Measurements from ENCODE around the gene SPATA20. TPM values are rescaled to one million over a fixed set of nuclear protein-coding genes. Genes with fewer than 3 reads are reported as not detected.

The SPATA20 gene
- total RNA-seq, 4 donors from 2014 or later, result 42.8 to 65.1 (median 49.4) TPM

- ATAC-seq (ENCODE audit: low FRiP score) (no peak), DNase-seq (ENCODE audit: low spot score) (no peak)
- no peak for TF ChIP-seq CTCF (IDR thresholded peaks at IDR 0.05)
Measured at GRCh38 chr17:50520483-50520882, 26.5 kb upstream of the SPATA20 start.

DNA sequence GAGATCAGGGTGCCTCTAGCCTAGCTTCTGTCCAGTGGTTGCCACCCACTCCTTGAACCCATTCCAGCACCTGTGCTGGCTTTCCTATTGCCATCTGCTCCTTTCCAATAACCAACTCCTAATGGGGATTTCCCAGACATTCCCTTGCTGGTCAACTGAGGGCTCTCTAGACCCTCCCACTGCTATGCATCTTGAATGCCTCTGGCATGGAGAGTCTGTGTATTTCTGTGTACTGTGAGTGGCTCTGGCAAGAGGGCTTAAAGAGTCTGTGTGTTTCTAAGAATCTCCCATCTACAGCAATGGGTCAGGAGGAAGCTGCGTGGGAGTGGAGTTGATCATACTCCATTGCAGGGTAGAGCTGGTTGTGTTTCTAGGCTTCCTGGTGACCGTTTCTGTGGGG, 25.5 kb upstream of the SPATA20 start:
- DNase-seq (ENCODE audit: low spot score) (no peak), ATAC-seq (ENCODE audit: low FRiP score) (no peak)
- no peak for TF ChIP-seq CTCF (IDR thresholded peaks at IDR 0.05)

GRCh38 chr17:50522766-50523165, 24.2 kb upstream of the SPATA20 start:
- ATAC-seq (ENCODE audit: low FRiP score) (no peak), DNase-seq (ENCODE audit: low spot score) (no peak)
- TF ChIP-seq CTCF (IDR thresholded peaks at IDR 0.05), result no peak

GRCh38 chr17:50523208-50523607, 23.8 kb upstream of the SPATA20 start:
- ATAC-seq (ENCODE audit: low FRiP score) (no peak), DNase-seq (ENCODE audit: low spot score) (no peak)
- no peak for TF ChIP-seq CTCF (IDR thresholded peaks at IDR 0.05)

DNA sequence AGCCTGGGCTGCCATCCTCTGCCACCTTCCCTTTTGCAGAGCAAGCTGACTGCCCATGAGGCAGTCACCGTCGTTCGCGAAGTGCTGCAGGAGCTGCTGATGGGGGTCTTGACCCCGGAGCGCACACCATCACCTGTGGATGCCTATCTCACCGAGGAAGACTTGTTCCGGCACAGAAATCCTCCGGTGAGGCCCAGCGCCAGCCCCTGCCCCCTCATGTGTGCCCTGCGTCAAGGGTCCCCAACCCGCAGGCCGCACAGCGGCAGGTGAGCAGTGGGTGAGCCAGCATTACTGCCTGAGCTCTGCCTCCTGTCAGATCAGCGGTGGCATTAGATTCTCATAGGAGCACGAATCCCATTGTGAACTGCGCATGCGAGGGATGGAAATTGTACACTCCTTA, 22.1 kb upstream of the SPATA20 start:
- TF ChIP-seq CTCF (IDR thresholded peaks at IDR 0.05), result no peak
- no peak for ATAC-seq (ENCODE audit: low FRiP score)
- no peak for DNase-seq (ENCODE audit: low spot score)

DNA sequence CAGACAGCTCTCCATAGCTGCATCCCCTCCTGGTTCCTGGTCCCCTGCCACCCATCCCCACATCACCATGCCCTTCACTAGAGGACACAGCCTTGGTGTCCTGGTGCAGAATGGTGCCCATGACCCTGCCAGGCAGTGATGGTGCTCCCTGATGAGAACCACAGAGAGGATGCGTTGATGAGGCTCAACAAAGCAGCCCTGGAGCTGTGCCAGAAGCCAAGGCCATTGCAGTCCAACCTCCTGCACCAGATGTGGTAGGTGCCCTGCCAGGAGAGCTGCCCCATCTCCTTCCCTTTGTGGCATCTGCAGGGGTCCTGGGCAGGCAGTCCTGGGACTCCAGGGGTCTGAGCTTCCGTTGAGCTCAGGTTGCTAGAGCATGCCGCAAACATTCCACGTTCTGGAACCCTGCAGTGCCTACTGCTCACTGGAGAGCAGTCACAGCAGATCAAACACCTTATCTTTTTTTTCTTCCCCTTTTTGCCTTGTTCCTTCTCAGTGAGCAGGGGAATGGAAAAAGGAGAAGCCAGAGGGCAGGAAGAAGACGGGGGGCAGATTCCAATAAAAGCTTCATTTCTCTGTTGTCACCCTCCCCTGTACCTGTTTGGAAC, 19.7 kb upstream of the SPATA20 start:
- no peak for TF ChIP-seq CTCF (IDR thresholded peaks at IDR 0.05)
- ATAC-seq (ENCODE audit: low FRiP score) (no peak), DNase-seq (ENCODE audit: low spot score) (no peak)

GRCh38 chr17:50527949-50528474, 19.0 kb upstream of the SPATA20 start:
- ATAC-seq (ENCODE audit: low FRiP score) (no peak), DNase-seq (ENCODE audit: low spot score) (no peak)
- no peak for TF ChIP-seq CTCF (IDR thresholded peaks at IDR 0.05)
